PFSK-1 (cell line): Measurements from ENCODE around the gene NDUFAF2.

Experiments used
- FOXP2 ChIP-seq: optimal IDR thresholded peaks from 2 replicates; pipeline ENCODE3; 2011; ENCODE audit warnings: borderline replicate concordance, control low read depth, inconsistent platforms; ENCODE audit not compliant: insufficient read depth; ENCODE audit errors: extremely low read length, extremely low read depth
- POLR2AphosphoS5 ChIP-seq: IDR thresholded peaks from 2 replicates; pipeline ENCODE4 v1.6.1; 2012; ENCODE audit warnings: low read depth, mild to moderate bottlenecking, control low read depth, low read length, moderate library complexity
- REST ChIP-seq, 2 experiments: IDR thresholded peaks; 2 replicates each; pipeline versions ENCODE4 v1.6.1 to v1.8.0; 2011 to 2012; ENCODE audit warnings: low read depth in 2 of 2, low read length in 2 of 2, control low read depth in 1 of 2, inconsistent platforms in 1 of 2, mild to moderate bottlenecking in 1 of 2, moderate library complexity in 1 of 2; ENCODE audit not compliant: insufficient read depth in 1 of 2
- SIN3A ChIP-seq: IDR thresholded peaks from 2 replicates; pipeline ENCODE4 v1.6.1; 2012; ENCODE audit warnings: mild to moderate bottlenecking, low read length, moderate library complexity, borderline replicate concordance; ENCODE audit not compliant: insufficient read depth
- TAF1 ChIP-seq: IDR thresholded peaks from 2 replicates; pipeline ENCODE4 v1.6.1; 2012; ENCODE audit warnings: low read length, control low read depth, borderline replicate concordance; ENCODE audit not compliant: insufficient read depth

Gene NDUFAF2

GRCh38 chr5:61000887-61001286 is 55.9 kb downstream of the NDUFAF2 start:
- no peak for TF ChIP-seq TAF1
- no peak for TF ChIP-seq POLR2AphosphoS5
- TF ChIP-seq REST (IDR thresholded peaks at IDR 0.05; ENCODE audit: insufficient read depth in 1 of 2, low read depth in 2 of 2, low read length in 2 of 2), result no peak
- no peak for TF ChIP-seq FOXP2
- TF ChIP-seq SIN3A, result no peak

- TF ChIP-seq POLR2AphosphoS5, result no peak
- TF ChIP-seq TAF1, result no peak
- TF ChIP-seq REST (IDR thresholded peaks at IDR 0.05; ENCODE audit: insufficient read depth in 1 of 2, low read depth in 2 of 2, low read length in 2 of 2), result no peak
- TF ChIP-seq SIN3A, result no peak
- no peak for TF ChIP-seq FOXP2
Observed at GRCh38 chr5:61001647-61002046, 56.6 kb downstream of the NDUFAF2 start.

DNA sequence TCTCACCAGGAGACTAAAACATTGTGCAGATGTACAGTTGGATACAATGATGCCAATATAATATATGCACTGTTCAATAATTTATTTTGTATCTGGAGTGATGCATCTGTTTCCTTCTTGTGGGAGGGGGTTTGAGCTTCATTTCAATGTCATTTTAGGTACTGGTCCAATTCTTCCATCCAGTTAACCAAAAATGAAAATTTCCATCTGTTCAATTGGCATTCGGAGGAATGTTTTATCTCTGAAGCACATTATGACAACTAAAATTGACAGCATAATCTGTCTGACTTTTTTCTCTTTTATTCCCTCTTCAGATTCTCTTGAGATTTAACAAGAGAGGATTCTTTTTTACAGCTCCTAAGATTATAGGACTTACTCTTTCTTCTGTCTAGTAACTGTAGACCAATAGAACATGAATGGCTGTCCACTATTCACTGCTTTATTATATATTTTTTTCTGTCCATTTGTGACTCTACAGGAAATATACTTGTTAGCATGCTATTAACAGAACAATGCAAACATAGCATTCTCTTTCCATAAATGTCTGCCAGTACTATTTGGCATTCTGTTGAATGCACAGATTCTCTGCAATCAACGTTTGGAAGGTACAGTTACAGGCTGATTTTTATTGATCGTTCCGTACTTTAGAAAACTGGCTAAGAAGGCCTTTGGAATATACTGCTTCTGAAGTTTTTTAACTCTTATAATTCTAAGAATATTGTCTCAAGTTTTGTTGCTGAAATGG is 57.8 kb downstream of the NDUFAF2 start:
- TF ChIP-seq REST (IDR thresholded peaks at IDR 0.05; ENCODE audit: insufficient read depth in 1 of 2, low read depth in 2 of 2, low read length in 2 of 2) (no peak), FOXP2 (no peak), POLR2AphosphoS5 (no peak), SIN3A (no peak), TAF1 (no peak)

DNA sequence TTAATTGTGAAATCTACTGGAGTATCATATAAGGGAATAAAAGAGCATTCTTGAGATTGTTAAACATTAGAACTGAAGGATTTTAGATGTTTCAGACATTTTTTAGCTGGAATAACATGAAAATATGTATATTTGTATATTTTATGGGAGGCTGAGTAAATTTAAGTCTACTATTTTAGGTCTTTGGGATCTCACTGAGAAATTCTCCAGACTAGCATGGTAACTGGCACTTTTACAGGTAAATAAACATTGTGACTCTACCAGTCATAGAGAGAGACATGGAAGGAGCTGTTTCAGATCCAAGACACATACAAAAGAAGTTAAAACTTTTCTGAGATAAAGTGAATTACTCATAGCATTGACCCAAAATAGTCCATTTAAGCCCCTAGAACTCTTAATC is 59.4 kb downstream of the NDUFAF2 start:
- no peak for TF ChIP-seq POLR2AphosphoS5
- no peak for TF ChIP-seq TAF1
- no peak for TF ChIP-seq FOXP2
- no peak for TF ChIP-seq REST (IDR thresholded peaks at IDR 0.05; ENCODE audit: insufficient read depth in 1 of 2, low read depth in 2 of 2, low read length in 2 of 2)
- no peak for TF ChIP-seq SIN3A
